A549 (cell line): ENCODE results near the gene MEGF10. TPM values are rescaled to one million over a fixed set of nuclear protein-coding genes. Genes with fewer than 3 reads are reported as not detected.

Experiments
- ATAC-seq, 2 experiments: fragments of 200-7000 bp in 1 of 2; fragments of >200 bp in 1 of 2; cut with Nextera tagmentation in 1 of 2; cut with Tn5 transposase in 1 of 2; 3 replicates each; pipeline versions ENCODE4 v1.8.0 to v1.9.1; 2018 to 2020; ENCODE audit warnings: mild to moderate bottlenecking in 1 of 2, moderate library complexity in 1 of 2
- CTCF ChIA-PET: fragments of 300-600 bp; sonication (Branson Sonifier 250); formaldehyde crosslinking; extraction: SDS; loops from one replicate; lab custom pipeline; 2021; ENCODE audit warnings: antibody characterized with exemption, inconsistent platforms; lab: Yijun Ruan, JAX
- POLR2A ChIA-PET: fragments of 350-600 bp; formaldehyde crosslinking; extraction: SDS; loops from one replicate; lab custom pipeline; 2021; ENCODE audit warnings: antibody characterized with exemption, inconsistent platforms; lab: Yijun Ruan, JAX
- DNase-seq, 2 experiments: peaks; one replicate each; pipeline versions ENCODE4 v3.0.0 to v3.0.0-alpha.2; 2011 to 2016; ENCODE audit warnings: low read depth in 1 of 2, low spot score in 1 of 2
- FAIRE-seq: peaks from 2 replicates; lab custom pipeline; 2011; peaks lifted over from hg19 to GRCh38; lab: Jason Lieb, UNC
- H3K27ac ChIP-seq, 2 experiments: fragments of >200 bp; sonication (Bioruptor Twin); formaldehyde crosslinking; 3 replicates each; pipeline ENCODE4 v1.5.1; 2016 to 2017
- H3K4me1 ChIP-seq: fragments of >200 bp; sonication (Bioruptor Twin); formaldehyde crosslinking; 3 replicates; pipeline ENCODE4 v1.6.1; 2016
- H3K4me2 ChIP-seq: fragments of >200 bp; sonication (Bioruptor Twin); formaldehyde crosslinking; 3 replicates; pipeline ENCODE4 v1.6.1; 2016
- H3K4me3 ChIP-seq: fragments of >200 bp; sonication (Bioruptor Twin); formaldehyde crosslinking; 3 replicates; pipeline ENCODE4 v1.5.1; 2016
- H3K9me3 ChIP-seq: fragments of >200 bp; sonication (Bioruptor Twin); formaldehyde crosslinking; 3 replicates; pipeline ENCODE4 v1.6.1; 2016
- BHLHE40 ChIP-seq: IDR thresholded peaks from 2 replicates; pipeline ENCODE4 v1.6.1; 2012; ENCODE audit warnings: low read depth, low read length, inconsistent platforms
- CEBPB ChIP-seq, 2 experiments: fragments of >200 bp in 1 of 2; sonication (Bioruptor Twin) in 1 of 2; formaldehyde crosslinking in 1 of 2; IDR thresholded peaks; 2 replicates each; pipeline ENCODE4 v1.6.1; 2012 to 2016
- CHD2 ChIP-seq: fragments of 150-350 bp; IDR thresholded peaks from 2 replicates; pipeline ENCODE4 v1.6.1; 2014; ENCODE audit warnings: low read length; ENCODE audit not compliant: partially characterized antibody
- EHF ChIP-seq: fragments of 250-450 bp; sonication (Bioruptor Pico); IDR thresholded peaks from 2 replicates; pipeline ENCODE4 v1.5.0; 2020; ENCODE audit warnings: mild to moderate bottlenecking
- FOSL2 ChIP-seq, 2 experiments: fragments of 450-650 bp in 1 of 2; fragments of >200 bp in 1 of 2; sonication (Bioruptor Twin) in 1 of 2; formaldehyde crosslinking; IDR thresholded peaks; 2 replicates each; pipeline versions ENCODE4 v1.5.0 to v1.6.1; 2016 to 2020; ENCODE audit warnings: mild to moderate bottlenecking in 1 of 2, moderate library complexity in 1 of 2
- HOXB13 ChIP-seq: fragments of 250-450 bp; sonication (Bioruptor Pico); IDR thresholded peaks from 2 replicates; pipeline ENCODE4 v1.5.0; 2020; ENCODE audit warnings: low read depth, mild to moderate bottlenecking, moderate library complexity
- HOXB5 ChIP-seq: fragments of 250-450 bp; sonication (Bioruptor Pico); IDR thresholded peaks from 2 replicates; pipeline ENCODE4 v1.5.0; 2020; ENCODE audit warnings: mild to moderate bottlenecking, moderate library complexity
- JUN ChIP-seq, 2 experiments: fragments of >200 bp; sonication (Bioruptor Twin); formaldehyde crosslinking; IDR thresholded peaks; 2 replicates in 1 of 2; 3 replicates in 1 of 2; pipeline ENCODE4 v1.6.1; 2016 to 2017
- JUNB ChIP-seq: fragments of >200 bp; sonication (Bioruptor Twin); formaldehyde crosslinking; IDR thresholded peaks from 2 replicates; pipeline ENCODE4 v1.6.1; 2016
- KDM1A ChIP-seq: fragments of 200-600 bp; sonication (generic); IDR thresholded peaks from 2 replicates; pipeline ENCODE4 v1.6.1; 2016; ENCODE audit warnings: low read depth, mild to moderate bottlenecking
- MAZ ChIP-seq: fragments of 150-350 bp; IDR thresholded peaks from 2 replicates; pipeline ENCODE4 v1.6.1; 2014; ENCODE audit warnings: antibody characterized with exemption, low read depth, low read length, borderline replicate concordance
- MYC ChIP-seq: IDR thresholded peaks from 2 replicates; pipeline ENCODE4 v1.6.1; 2012; ENCODE audit warnings: mild to moderate bottlenecking, inconsistent platforms, low read length, improper control_type of control experiment, borderline replicate concordance
- NPAS2 ChIP-seq: fragments of 250-450 bp; sonication (Bioruptor Pico); IDR thresholded peaks from 2 replicates; pipeline ENCODE4 v1.8.0; 2022; ENCODE audit warnings: mild to moderate bottlenecking, moderate library complexity, borderline replicate concordance
- NR3C1 ChIP-seq: fragments of >200 bp; sonication (Bioruptor Twin); formaldehyde crosslinking; IDR thresholded peaks from 3 replicates; pipeline ENCODE4 v1.6.1; 2017
- POLR2A ChIP-seq: IDR thresholded peaks from 2 replicates; pipeline ENCODE4 v1.6.1; 2012; ENCODE audit warnings: mild to moderate bottlenecking, low read length
- POLR2AphosphoS2 ChIP-seq: conservative IDR thresholded peaks from 2 replicates; pipeline ENCODE4 v1.6.1; 2012; ENCODE audit warnings: low read length, improper control_type of control experiment, inconsistent platforms
- RAD21 ChIP-seq, 2 experiments: fragments of >200 bp in 1 of 2; sonication (Bioruptor Twin) in 1 of 2; formaldehyde crosslinking in 1 of 2; IDR thresholded peaks in 1 of 2; conservative IDR thresholded peaks in 1 of 2; 2 replicates in 1 of 2; 3 replicates in 1 of 2; pipeline ENCODE4 v1.6.1; 2012 to 2018; ENCODE audit warnings: inconsistent platforms in 1 of 2
- RARB ChIP-seq: fragments of 250-450 bp; sonication (Bioruptor Pico); IDR thresholded peaks from 2 replicates; pipeline ENCODE4 v1.8.0; 2021; ENCODE audit warnings: mild to moderate bottlenecking, moderate library complexity
- RNF2 ChIP-seq: fragments of 200-600 bp; sonication (generic); IDR thresholded peaks from 2 replicates; pipeline ENCODE4 v1.6.1; 2016; ENCODE audit warnings: low read depth, mild to moderate bottlenecking, antibody characterized with exemption, moderate library complexity, borderline replicate concordance
- SMC3 ChIP-seq: fragments of >200 bp; sonication (Bioruptor Twin); formaldehyde crosslinking; IDR thresholded peaks from 3 replicates; pipeline ENCODE4 v1.6.1; 2018; ENCODE audit warnings: inconsistent platforms
- ZFP36 ChIP-seq: fragments of 450-650 bp; IDR thresholded peaks from 2 replicates; pipeline ENCODE4 v1.6.1; 2014; ENCODE audit warnings: borderline replicate concordance; ENCODE audit not compliant: partially characterized antibody
- ZNF302 ChIP-seq: fragments of 250-450 bp; sonication (Bioruptor Pico); IDR thresholded peaks from 2 replicates; pipeline ENCODE4 v1.9.0; 2021; ENCODE audit warnings: inconsistent platforms, mild to moderate bottlenecking, moderate library complexity
- WGBS: methylation state at CpG from one replicate; pipeline ENCODE4 v1.1.6; 2017; ENCODE audit errors: missing lambda C conversion rate; 5-methylcytosine and 5-hydroxymethylcytosine counted together
- polyA plus RNA-seq, 4 experiments: library from polyadenylated mRNA; depleted of rRNA in 3 of 4; stranded (reverse); fragments of >200 nt; fragmentation: RNase III in 1 of 4; extraction: RNeasy Plus Mini Kit Qiagen cat#74134 plus additional on column Dnase treatment in 1 of 4; gene quantifications; 2 replicates in 3 of 4; 3 replicates in 1 of 4; pipeline ENCODE4 v1.2.3, GENCODE V29; 2011 to 2017
- TF ChIP-seq, protein P1 (sequence below): fragments of 150-350 bp; IDR thresholded peaks from 2 replicates; pipeline ENCODE4 v1.6.1; 2014; ENCODE audit warnings: low read depth, mild to moderate bottlenecking, low read length
- TF ChIP-seq, protein P2 (sequence below): fragments of >200 bp; sonication (Bioruptor Twin); formaldehyde crosslinking; IDR thresholded peaks from 3 replicates; pipeline ENCODE4 v1.5.1; 2016

Gene MEGF10
- polyA plus RNA-seq, 2 of the 4 experiments (the other 2 are of a cell fraction), result 0.01 TPM; not detected in 1

DNA sequence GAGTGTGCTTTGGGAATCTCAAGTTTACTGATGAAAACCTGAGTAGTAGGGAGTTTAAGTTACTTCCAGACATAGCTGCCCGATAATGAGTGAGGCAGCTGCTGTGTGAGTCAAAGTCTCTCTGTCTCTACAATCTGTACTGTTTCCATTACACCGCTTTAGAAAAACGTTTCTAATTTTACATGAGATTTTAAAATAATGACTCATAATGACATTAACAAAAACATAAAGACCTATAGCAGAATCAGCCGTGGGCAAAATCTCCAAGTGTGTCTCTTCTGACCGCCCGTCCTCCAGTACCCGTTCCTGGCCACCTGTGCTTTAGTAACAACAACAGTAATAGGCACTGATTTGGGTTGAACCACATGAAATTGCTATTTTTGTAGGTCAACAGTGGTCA is 157.2 kb downstream of the MEGF10 start:
- H3K4me1 ChIP-seq, result no peaks in the 10 kb centered on the region
- ChIA-PET POLR2A (no interaction called here), CTCF (no interaction called here)
- no peak for ATAC-seq
- no peaks in the 10 kb centered on the region for H3K9me3 ChIP-seq
- H3K4me3 ChIP-seq, result no peak overlapping the region
- no peak overlapping the region for H3K4me2 ChIP-seq
- H3K27ac ChIP-seq, result no peak overlapping the region
- TF ChIP-seq POLR2AphosphoS2 (no peak), BHLHE40 (no peak), ZFP36 (no peak), RNF2 (no peak), RARB (CRISPR knock-in tag) (no peak), NPAS2 (no peak), JUNB (no peak), ZNF302 (CRISPR knock-in tag) (no peak), SMC3 (no peak), JUN (IDR thresholded peaks at IDR 0.05) (no peak), HOXB5 (CRISPR knock-in tag) (no peak)
- TF ChIP-seq, protein P1, sequence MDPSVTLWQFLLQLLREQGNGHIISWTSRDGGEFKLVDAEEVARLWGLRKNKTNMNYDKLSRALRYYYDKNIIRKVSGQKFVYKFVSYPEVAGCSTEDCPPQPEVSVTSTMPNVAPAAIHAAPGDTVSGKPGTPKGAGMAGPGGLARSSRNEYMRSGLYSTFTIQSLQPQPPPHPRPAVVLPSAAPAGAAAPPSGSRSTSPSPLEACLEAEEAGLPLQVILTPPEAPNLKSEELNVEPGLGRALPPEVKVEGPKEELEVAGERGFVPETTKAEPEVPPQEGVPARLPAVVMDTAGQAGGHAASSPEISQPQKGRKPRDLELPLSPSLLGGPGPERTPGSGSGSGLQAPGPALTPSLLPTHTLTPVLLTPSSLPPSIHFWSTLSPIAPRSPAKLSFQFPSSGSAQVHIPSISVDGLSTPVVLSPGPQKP, result no peak
- TF ChIP-seq, protein P2, sequence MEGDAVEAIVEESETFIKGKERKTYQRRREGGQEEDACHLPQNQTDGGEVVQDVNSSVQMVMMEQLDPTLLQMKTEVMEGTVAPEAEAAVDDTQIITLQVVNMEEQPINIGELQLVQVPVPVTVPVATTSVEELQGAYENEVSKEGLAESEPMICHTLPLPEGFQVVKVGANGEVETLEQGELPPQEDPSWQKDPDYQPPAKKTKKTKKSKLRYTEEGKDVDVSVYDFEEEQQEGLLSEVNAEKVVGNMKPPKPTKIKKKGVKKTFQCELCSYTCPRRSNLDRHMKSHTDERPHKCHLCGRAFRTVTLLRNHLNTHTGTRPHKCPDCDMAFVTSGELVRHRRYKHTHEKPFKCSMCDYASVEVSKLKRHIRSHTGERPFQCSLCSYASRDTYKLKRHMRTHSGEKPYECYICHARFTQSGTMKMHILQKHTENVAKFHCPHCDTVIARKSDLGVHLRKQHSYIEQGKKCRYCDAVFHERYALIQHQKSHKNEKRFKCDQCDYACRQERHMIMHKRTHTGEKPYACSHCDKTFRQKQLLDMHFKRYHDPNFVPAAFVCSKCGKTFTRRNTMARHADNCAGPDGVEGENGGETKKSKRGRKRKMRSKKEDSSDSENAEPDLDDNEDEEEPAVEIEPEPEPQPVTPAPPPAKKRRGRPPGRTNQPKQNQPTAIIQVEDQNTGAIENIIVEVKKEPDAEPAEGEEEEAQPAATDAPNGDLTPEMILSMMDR, result no peak
- WGBS, result 72% methylated on average over 7 of the region's 7 CpGs
- FAIRE-seq, result no peak
- no peak for DNase-seq

DNA sequence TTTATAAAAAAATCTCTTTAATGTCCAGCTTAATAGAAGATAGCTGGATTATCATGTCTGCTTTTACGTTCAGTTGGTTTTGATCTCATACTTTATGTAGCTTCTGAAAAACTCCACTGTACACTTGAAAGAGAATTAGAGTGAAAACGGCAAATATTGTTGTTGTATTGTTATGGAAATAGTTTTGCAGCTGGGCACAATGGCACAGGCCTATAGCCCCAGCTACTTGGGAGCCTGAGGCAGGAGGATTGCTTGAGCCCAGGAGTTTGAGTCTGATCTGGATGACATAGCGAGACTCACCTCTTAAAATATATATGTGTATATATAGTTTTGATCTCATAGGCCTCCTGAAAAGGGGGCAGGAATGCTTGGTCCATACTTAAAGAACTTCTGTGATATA is 159.4 kb downstream of the MEGF10 start:
- DNase-seq (no peak), ATAC-seq (no peak), FAIRE-seq (no peak)
- POLR2A ChIA-PET, result no interaction called here
- Histone ChIP-seq H3K9me3 (no peaks in the 10 kb centered on the region), H3K4me3 (no peak overlapping the region), H3K4me1 (no peaks in the 10 kb centered on the region)
- CTCF ChIA-PET, result no interaction called here
- TF ChIP-seq JUNB (no peak), CHD2 (no peak), RAD21 (conservative IDR thresholded peaks at IDR 0.05 in 1 of 2, IDR thresholded peaks at IDR 0.05 in 1 of 2) (no peak), SMC3 (no peak), HOXB5 (CRISPR knock-in tag) (no peak), HOXB13 (CRISPR knock-in tag) (no peak), NPAS2 (no peak), MYC (no peak), ZFP36 (no peak), CEBPB (IDR thresholded peaks at IDR 0.05) (no peak), FOSL2 (IDR thresholded peaks at IDR 0.05) (no peak), FOSL2 (CRISPR knock-in tag; IDR thresholded peaks at IDR 0.05) (no peak), EHF (CRISPR knock-in tag) (no peak), ZNF302 (CRISPR knock-in tag) (no peak), NR3C1 (no peak), POLR2AphosphoS2 (no peak), KDM1A (no peak), POLR2A (no peak), MAZ (no peak)
- TF ChIP-seq, protein P1, result no peak
- TF ChIP-seq, protein P2, result no peak
- TF ChIP-seq, all 56 proteins: peak for 0
- H3K27ac ChIP-seq, result no peak overlapping the region
- WGBS, result 37% methylated on average over 3 of the region's 3 CpGs
- no peak overlapping the region for H3K4me2 ChIP-seq
